IPS-15b (cell line): ENCODE data around the gene RAB3B.
"Not testable (repeated sequence)": the region's sequence is repeated elsewhere in the genome, so short reads cannot be mapped to it uniquely, and the experiment has no call there.

ENCODE experiments used
- H3K27me3 ChIP-seq: one replicate; pipeline ENCODE4 v1.6.1; 2013; ENCODE audit warnings: low read length; ENCODE audit not compliant: control insufficient read depth, insufficient read depth
- H3K36me3 ChIP-seq: one replicate; pipeline ENCODE4 v1.6.1; 2013; ENCODE audit warnings: low read length; ENCODE audit not compliant: control insufficient read depth, insufficient read depth
- H3K4me1 ChIP-seq: one replicate; pipeline ENCODE4 v1.6.1; 2013; ENCODE audit warnings: mild to moderate bottlenecking, low read length; ENCODE audit not compliant: control insufficient read depth, insufficient read depth
- H3K4me3 ChIP-seq: one replicate; pipeline ENCODE4 v1.5.1; 2013; ENCODE audit warnings: low read depth, low read length
- H3K9ac ChIP-seq: one replicate; pipeline ENCODE4 v1.6.1; 2013; ENCODE audit warnings: low read depth, mild to moderate bottlenecking, low read length
- H3K9me3 ChIP-seq: one replicate; pipeline ENCODE4 v1.6.1; 2013; ENCODE audit warnings: mild to moderate bottlenecking, low read length; ENCODE audit not compliant: control insufficient read depth, insufficient read depth

Gene RAB3B

GRCh38 chr1:51875836-51876235, 114.7 kb downstream of the RAB3B start:
- Histone ChIP-seq H3K36me3 (no peaks in the 10 kb centered on the region), H3K9ac (no peak overlapping the region), H3K9me3 (no peaks in the 10 kb centered on the region), H3K4me1 (no peaks in the 10 kb centered on the region), H3K27me3 (no peaks in the 10 kb centered on the region), H3K4me3 (no peak overlapping the region)

DNA sequence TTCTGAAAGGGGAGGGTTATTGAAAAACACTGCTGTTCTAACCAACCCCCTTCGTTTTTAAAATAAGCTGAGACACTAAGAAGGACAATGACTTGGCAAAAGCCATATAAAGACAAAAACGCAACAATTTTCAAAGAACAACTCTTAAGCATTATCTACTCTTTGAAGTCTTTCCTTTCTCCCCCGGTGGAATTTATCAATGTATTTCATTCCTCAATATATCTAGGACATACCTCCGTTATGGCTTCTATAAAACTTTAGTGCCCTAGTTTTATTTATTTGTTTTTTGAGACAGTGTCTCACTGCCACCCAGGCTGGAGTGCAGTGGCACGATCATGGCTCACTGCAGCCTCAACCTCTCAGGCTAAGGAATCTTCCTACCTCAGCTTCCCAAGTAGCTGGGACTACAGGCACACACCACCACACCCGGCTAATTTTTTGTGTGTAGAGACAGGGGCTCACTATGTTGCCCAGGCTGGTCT, 115.2 kb downstream of the RAB3B start:
- H3K9ac ChIP-seq, result no peak overlapping the region
- H3K9me3 ChIP-seq, result no peaks in the 10 kb centered on the region
- no peaks in the 10 kb centered on the region for H3K4me1 ChIP-seq
- no peaks in the 10 kb centered on the region for H3K27me3 ChIP-seq
- H3K4me3 ChIP-seq, result no peak overlapping the region
- no peaks in the 10 kb centered on the region for H3K36me3 ChIP-seq

DNA sequence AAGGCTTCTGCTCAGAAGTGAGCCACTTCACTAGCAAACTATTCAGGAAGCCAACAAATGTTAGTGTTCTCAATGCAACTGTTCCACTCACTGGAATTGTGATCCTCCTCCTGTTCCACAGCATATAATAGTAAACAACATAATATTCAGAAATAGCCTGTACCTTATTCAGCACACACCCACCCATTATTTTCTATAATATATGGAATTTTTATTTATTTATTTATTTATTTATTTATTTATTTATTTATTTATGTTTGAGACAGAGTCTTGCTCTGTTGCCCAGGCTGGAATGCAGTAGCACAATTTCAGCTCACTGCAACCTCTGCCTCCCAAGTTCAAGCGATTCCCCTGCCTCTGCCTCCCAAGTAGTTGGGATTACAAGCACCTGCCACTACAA, 117.2 kb downstream of the RAB3B start:
- not testable (repeated sequence) for H3K9me3 ChIP-seq, H3K9ac ChIP-seq, H3K36me3 ChIP-seq, H3K27me3 ChIP-seq, H3K4me3 ChIP-seq, H3K4me1 ChIP-seq

- no peaks in the 10 kb centered on the region for H3K4me1 ChIP-seq
- no peaks in the 10 kb centered on the region for H3K36me3 ChIP-seq
- H3K4me3 ChIP-seq, result no peak overlapping the region
- H3K9ac ChIP-seq, result no peak overlapping the region
- H3K9me3 ChIP-seq, result no peaks in the 10 kb centered on the region
- H3K27me3 ChIP-seq, result no peaks in the 10 kb centered on the region
Observed at GRCh38 chr1:51871351-51871975, 119.0 kb downstream of the RAB3B start.

DNA sequence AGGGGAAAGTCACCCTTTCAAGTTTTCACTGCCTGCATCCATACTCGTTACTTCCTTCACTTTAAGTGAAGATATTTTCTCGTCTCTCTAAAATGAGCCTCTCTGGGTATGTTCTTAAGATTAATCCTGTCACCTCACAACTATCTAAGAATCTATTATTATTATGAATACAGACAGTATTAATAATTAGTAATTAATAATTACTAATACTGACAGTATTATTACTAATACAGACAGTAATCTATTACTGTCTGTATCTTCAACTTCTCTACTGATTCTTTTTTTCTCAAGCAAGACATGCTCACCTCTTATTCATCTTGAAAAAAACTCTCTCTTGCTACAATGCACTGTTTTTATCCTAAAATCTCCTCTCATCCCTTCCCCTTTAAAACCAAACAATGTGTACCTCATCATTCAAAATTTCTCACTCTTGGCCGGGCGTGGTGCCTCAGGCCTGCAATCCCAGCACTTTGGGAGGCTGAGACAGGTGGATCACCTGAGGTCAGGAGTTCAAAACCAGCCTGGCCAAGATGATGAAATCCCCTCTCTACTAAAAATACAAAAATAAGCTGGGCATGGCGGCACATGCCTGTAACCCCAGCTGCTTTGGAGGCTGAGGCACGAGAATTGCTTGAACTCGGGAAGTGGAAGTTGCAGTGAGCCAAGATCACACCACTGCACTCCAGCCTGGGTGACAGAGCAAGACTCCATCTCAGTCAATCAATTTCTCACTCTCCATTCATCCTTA, 119.7 kb downstream of the RAB3B start:
- Histone ChIP-seq H3K4me3 (no peak overlapping the region), H3K4me1 (no peaks in the 10 kb centered on the region), H3K9me3 (no peaks in the 10 kb centered on the region)

DNA sequence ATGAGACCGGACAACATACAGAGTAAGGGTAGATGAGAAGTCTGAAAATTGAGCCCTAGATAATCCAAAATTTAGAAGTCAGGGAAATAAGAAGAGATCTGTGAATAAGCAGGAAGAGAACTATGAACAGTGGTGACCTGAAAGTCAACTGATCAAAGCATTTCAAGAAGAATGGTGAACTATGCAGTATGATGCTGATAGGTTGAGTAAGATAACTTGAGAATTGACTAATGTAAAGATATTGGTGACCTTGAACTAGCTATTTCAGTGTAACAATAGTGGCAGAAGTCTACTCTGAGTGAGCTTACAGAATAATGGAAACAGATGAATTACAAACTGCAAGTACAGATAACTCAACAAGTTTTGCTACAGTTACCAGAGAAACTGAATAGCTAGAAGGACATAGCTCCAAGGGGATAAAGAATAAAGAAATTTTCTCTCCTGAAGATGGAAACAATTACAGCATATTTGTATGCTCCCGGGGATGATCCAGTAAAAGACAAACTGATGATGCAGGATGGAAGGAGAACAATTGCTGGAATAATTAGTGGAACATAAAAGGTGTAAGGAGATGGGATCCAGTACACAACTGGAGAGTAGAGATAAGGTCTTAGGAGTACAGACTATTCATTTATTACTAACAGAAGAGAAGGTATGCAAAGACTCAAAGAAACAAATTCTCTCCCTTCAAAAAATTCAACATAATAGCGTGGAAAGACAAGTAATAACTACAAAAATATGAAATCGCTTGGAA, 122.8 kb downstream of the RAB3B start:
- Histone ChIP-seq H3K4me3 (no peak overlapping the region), H3K9me3 (no peaks in the 10 kb centered on the region), H3K4me1 (no peaks in the 10 kb centered on the region), H3K36me3 (no peaks in the 10 kb centered on the region), H3K27me3 (no peaks in the 10 kb centered on the region), H3K9ac (no peak overlapping the region)

More for the DNA sequence above, 119.7 kb downstream of the RAB3B start:
- Histone ChIP-seq H3K27me3 (no peaks in the 10 kb centered on the region), H3K9ac (no peak overlapping the region), H3K36me3 (no peaks in the 10 kb centered on the region)

DNA sequence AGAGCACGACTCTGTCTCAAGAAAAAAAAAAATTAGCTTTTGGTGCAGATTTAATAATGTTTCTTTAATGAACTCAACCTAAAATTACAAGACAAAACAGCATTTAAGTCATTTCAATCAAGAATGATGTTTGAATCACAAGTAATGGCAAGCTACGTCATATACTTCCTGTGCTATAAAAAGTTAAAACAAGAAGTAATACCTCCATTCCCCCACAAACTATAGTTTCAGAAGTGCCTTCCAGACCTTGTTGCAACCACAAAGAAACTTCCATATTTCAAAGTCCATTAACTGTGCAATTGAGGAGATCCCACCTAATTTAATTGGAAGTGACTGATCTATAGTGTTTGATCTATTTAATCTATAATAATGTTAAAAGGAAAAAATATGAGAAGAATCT, 127.1 kb downstream of the RAB3B start:
- no peaks in the 10 kb centered on the region for H3K27me3 ChIP-seq
- H3K4me1 ChIP-seq, result peaks cover 6% of the 10 kb centered on the region
- H3K36me3 ChIP-seq, result no peaks in the 10 kb centered on the region
- no peaks in the 10 kb centered on the region for H3K9me3 ChIP-seq
- no peak overlapping the region for H3K4me3 ChIP-seq
- H3K9ac ChIP-seq, result no peak overlapping the region

DNA sequence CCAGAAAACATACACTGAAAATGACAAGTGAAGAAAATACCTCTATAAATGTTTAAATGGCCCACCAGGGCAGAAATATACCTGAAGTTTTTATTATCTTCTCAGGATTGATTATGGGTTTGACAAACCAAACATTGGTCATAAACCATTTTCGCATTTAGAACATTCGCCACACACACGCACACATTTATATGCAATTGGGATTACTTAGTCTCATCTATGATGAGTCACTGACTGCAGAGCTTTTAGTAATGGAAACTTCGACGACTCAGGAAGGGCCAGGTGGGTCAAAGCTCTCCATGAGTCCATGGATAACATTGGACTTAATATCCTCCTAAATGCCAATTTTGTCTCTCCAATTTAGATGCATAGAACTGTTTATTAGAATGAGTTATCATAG, 128.8 kb downstream of the RAB3B start:
- H3K36me3 ChIP-seq, result no peaks in the 10 kb centered on the region
- no peak overlapping the region for H3K4me3 ChIP-seq
- peaks cover 13% of the 10 kb centered on the region for H3K4me1 ChIP-seq
- H3K9me3 ChIP-seq, result no peaks in the 10 kb centered on the region
- no peaks in the 10 kb centered on the region for H3K27me3 ChIP-seq
- no peak overlapping the region for H3K9ac ChIP-seq

DNA sequence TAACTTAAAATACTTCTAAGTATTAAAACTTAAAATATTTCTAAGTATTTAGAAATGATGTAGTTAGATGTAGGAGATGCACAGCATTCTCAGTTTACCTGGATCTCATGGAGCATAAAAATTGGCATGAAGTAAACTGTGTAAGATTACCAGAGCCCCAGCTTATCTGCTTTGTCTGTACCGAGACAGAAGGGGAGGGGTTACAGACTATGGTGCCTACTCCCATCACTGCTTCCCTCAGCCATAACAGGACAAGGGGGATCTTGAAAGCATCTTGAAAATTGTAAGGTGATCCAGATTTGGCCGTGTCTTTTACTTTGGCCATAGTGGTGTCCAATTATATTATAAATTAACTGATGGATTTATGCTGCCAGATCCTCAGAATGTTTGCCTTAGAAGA, 130.8 kb downstream of the RAB3B start:
- H3K4me1 ChIP-seq, result peaks cover 13% of the 10 kb centered on the region
- no peak overlapping the region for H3K4me3 ChIP-seq
- no peaks in the 10 kb centered on the region for H3K9me3 ChIP-seq
- no peaks in the 10 kb centered on the region for H3K27me3 ChIP-seq
- no peaks in the 10 kb centered on the region for H3K36me3 ChIP-seq
- no peak overlapping the region for H3K9ac ChIP-seq

DNA sequence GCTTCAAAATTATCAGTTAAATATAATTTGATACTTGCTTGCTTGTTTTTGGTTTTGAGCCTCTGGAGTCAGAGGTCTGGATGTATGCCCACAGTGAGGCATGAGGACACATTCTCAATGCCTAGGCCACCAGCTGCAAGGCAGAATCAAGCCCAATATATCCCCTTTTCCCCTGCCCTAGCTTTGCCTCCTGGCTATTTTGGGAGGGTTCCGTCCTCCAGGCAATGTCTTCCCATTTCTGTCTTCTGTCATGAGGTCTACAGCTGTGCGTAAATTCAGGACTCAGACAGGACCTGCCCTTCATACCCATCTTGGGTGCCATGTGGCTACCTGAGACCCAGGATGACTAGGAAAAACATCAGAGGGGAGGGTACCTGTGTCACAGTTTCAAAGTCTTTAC, 131.2 kb downstream of the RAB3B start:
- no peak overlapping the region for H3K9ac ChIP-seq
- H3K4me3 ChIP-seq, result peak overlapping the region; percentile 4
- no peaks in the 10 kb centered on the region for H3K36me3 ChIP-seq
- H3K9me3 ChIP-seq, result no peaks in the 10 kb centered on the region
- peaks cover 13% of the 10 kb centered on the region for H3K4me1 ChIP-seq
- H3K27me3 ChIP-seq, result no peaks in the 10 kb centered on the region

- Histone ChIP-seq H3K9me3 (no peaks in the 10 kb centered on the region), H3K27me3 (no peaks in the 10 kb centered on the region), H3K4me1 (peaks cover 13% of the 10 kb centered on the region), H3K9ac (no peak overlapping the region), H3K4me3 (peak overlapping the region; percentile 9), H3K36me3 (no peaks in the 10 kb centered on the region)
Observed at GRCh38 chr1:51858892-51859291, 131.6 kb downstream of the RAB3B start.
